Astrocyte (in vitro differentiated cells and primary cell): ENCODE data around the gene RBM19. TPM values are rescaled to one million over a fixed set of nuclear protein-coding genes. Genes with fewer than 3 reads are reported as not detected.

ENCODE experiments used
- DNase-seq: peaks from one replicate; pipeline ENCODE4 v3.0.0-alpha.2; 2010; ENCODE audit warnings: low read depth
- FAIRE-seq: peaks from 2 replicates; lab custom pipeline; 2011; peaks lifted over from hg19 to GRCh38; lab: Jason Lieb, UNC
- H2AFZ ChIP-seq: 2 replicates; pipeline ENCODE4 v1.6.0; 2012; ENCODE audit warnings: low read depth, low read length, inconsistent platforms
- H3K27ac ChIP-seq: 2 replicates; pipeline ENCODE4 v1.5.1; 2011; ENCODE audit warnings: low read depth, low read length, inconsistent platforms
- H3K27me3 ChIP-seq: 2 replicates; pipeline ENCODE4 v1.6.0; 2011; ENCODE audit warnings: low read length, inconsistent platforms; ENCODE audit not compliant: insufficient read depth
- H3K36me3 ChIP-seq: 2 replicates; pipeline ENCODE4 v1.5.1; 2011; ENCODE audit warnings: low read length, inconsistent platforms; ENCODE audit not compliant: insufficient read depth
- H3K4me1 ChIP-seq: 2 replicates; pipeline ENCODE4 v1.5.1; 2011; ENCODE audit warnings: low read length, inconsistent platforms; ENCODE audit not compliant: insufficient read depth
- H3K4me2 ChIP-seq: 2 replicates; pipeline ENCODE4 v1.6.0; 2012; ENCODE audit warnings: low read length, inconsistent platforms
- H3K4me3 ChIP-seq: 2 replicates; pipeline ENCODE4 v1.5.1; 2011; ENCODE audit warnings: low read depth, mild to moderate bottlenecking, low read length, inconsistent platforms; ENCODE audit not compliant: insufficient read depth
- H3K79me2 ChIP-seq: 2 replicates; pipeline ENCODE4 v1.6.0; 2012; ENCODE audit warnings: mild to moderate bottlenecking, low read length, inconsistent platforms; ENCODE audit not compliant: insufficient read depth
- H3K9ac ChIP-seq: 2 replicates; pipeline ENCODE4 v1.6.0; 2012; ENCODE audit warnings: mild to moderate bottlenecking, low read length, inconsistent platforms
- H3K9me3 ChIP-seq: 2 replicates; pipeline ENCODE4 v1.5.1; 2012; ENCODE audit warnings: low read depth, mild to moderate bottlenecking, low read length, inconsistent platforms; ENCODE audit not compliant: insufficient read depth
- H4K20me1 ChIP-seq: 2 replicates; pipeline ENCODE4 v1.6.0; 2012; ENCODE audit warnings: low read length, inconsistent platforms; ENCODE audit not compliant: insufficient read depth
- H3K27ac Mint-ChIP-seq: one replicate; pipeline ENCODE4 v1.8.0; 2021; ENCODE audit warnings: mild to moderate bottlenecking, mixed read lengths; ENCODE audit not compliant: unreplicated experiment
- H3K27me3 Mint-ChIP-seq: one replicate; pipeline ENCODE4 v1.8.0; 2021; ENCODE audit warnings: low read depth, mixed read lengths; ENCODE audit not compliant: unreplicated experiment
- H3K36me3 Mint-ChIP-seq: one replicate; pipeline ENCODE4 v1.8.0; 2021; ENCODE audit warnings: low read depth, mixed read lengths; ENCODE audit not compliant: unreplicated experiment
- H3K4me1 Mint-ChIP-seq: one replicate; pipeline ENCODE4 v1.8.0; 2021; ENCODE audit warnings: low read depth, mixed read lengths; ENCODE audit not compliant: unreplicated experiment
- H3K4me3 Mint-ChIP-seq: one replicate; pipeline ENCODE4 v1.8.0; 2021; ENCODE audit warnings: mild to moderate bottlenecking, moderate library complexity, mixed read lengths; ENCODE audit not compliant: unreplicated experiment
- H3K9me3 Mint-ChIP-seq: one replicate; pipeline ENCODE4 v1.8.0; 2021; ENCODE audit warnings: mild to moderate bottlenecking, mixed read lengths; ENCODE audit not compliant: unreplicated experiment
- EZH2 ChIP-seq: IDR thresholded peaks from 2 replicates; pipeline ENCODE4 v1.6.1; 2012; ENCODE audit warnings: mild to moderate bottlenecking, low read length, inconsistent platforms; ENCODE audit not compliant: insufficient read depth
- total RNA-seq: library from RNA; stranded (reverse); gene quantifications from 2 replicates; pipeline ENCODE4 v1.2.1, GENCODE V29; 2021
- TF ChIP-seq, protein P1 (sequence below): IDR thresholded peaks from 2 replicates; pipeline ENCODE4 v1.5.1; 2011; ENCODE audit warnings: low read depth, mild to moderate bottlenecking, inconsistent platforms, low read length, moderate library complexity; ENCODE audit not compliant: insufficient read depth

RBM19 gene
- total RNA-seq, 1 donor from 2014 or later = 32.3 TPM

- Mint-ChIP-seq H3K36me3 (no peaks in the 10 kb centered on the region), H3K27me3 (peaks cover 60% of the 10 kb centered on the region)
- no peak for FAIRE-seq
Measured at GRCh38 chr12:113984464-113984863, 18.3 kb upstream of the RBM19 start.

DNA sequence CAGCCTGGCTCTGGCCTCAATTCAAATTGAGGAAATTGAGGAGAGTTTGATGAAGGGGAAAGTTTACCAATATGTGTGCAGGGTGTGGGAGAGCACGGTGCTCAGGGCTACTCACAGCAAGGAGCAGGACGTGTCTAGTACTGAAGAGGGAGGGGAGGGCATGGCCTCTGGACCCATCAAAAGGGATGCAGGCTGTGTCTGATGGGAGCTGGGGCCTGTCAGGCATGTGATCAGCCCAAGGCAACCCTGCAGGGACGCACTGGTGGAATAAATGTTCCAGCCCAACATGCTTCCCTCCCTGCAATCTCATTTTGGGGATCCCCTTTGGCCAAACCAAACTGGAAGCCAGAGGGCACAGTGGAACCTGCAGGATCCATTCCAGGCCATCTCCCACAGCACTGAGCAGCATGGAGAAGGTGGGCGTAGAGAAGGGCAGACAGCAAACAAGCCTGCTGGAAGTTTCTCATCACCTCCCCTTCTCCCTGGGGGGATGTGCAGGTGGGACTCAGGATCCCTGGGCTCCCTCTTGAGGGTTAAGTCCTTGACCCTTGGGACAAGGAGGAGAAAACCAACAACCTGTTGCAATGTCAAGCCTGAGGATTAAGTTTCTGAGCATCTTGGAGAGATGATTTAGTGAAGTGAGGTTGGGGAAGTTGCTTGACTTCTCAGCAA is 17.8 kb upstream of the RBM19 start:
- H3K36me3 ChIP-seq = no peaks in the 10 kb centered on the region
- no peaks in the 10 kb centered on the region for H3K36me3 Mint-ChIP-seq
- H2AFZ ChIP-seq = no peak overlapping the region
- H3K4me1 ChIP-seq = no peaks in the 10 kb centered on the region
- H3K79me2 ChIP-seq = no peaks in the 10 kb centered on the region
- H3K4me3 Mint-ChIP-seq = no peak overlapping the region
- H3K27ac Mint-ChIP-seq = no peak overlapping the region
- no peaks in the 10 kb centered on the region for H3K9me3 Mint-ChIP-seq
- FAIRE-seq = no peak
- no peaks in the 10 kb centered on the region for H3K27me3 ChIP-seq
- H3K9me3 ChIP-seq = no peaks in the 10 kb centered on the region
- no peak overlapping the region for H3K4me3 ChIP-seq
- H3K9ac ChIP-seq = no peak overlapping the region
- H3K27me3 Mint-ChIP-seq = peaks cover 60% of the 10 kb centered on the region
- no peak for DNase-seq
- no peak overlapping the region for H3K4me2 ChIP-seq
- no peaks in the 10 kb centered on the region for H4K20me1 ChIP-seq
- H3K4me1 Mint-ChIP-seq = no peaks in the 10 kb centered on the region
- no peak overlapping the region for H3K27ac ChIP-seq
- no peak for TF ChIP-seq EZH2
- TF ChIP-seq, protein P1, sequence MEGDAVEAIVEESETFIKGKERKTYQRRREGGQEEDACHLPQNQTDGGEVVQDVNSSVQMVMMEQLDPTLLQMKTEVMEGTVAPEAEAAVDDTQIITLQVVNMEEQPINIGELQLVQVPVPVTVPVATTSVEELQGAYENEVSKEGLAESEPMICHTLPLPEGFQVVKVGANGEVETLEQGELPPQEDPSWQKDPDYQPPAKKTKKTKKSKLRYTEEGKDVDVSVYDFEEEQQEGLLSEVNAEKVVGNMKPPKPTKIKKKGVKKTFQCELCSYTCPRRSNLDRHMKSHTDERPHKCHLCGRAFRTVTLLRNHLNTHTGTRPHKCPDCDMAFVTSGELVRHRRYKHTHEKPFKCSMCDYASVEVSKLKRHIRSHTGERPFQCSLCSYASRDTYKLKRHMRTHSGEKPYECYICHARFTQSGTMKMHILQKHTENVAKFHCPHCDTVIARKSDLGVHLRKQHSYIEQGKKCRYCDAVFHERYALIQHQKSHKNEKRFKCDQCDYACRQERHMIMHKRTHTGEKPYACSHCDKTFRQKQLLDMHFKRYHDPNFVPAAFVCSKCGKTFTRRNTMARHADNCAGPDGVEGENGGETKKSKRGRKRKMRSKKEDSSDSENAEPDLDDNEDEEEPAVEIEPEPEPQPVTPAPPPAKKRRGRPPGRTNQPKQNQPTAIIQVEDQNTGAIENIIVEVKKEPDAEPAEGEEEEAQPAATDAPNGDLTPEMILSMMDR = no peak

More at GRCh38 chr12:113984464-113984863, 18.3 kb upstream of the RBM19 start:
- Histone ChIP-seq H3K36me3 (no peaks in the 10 kb centered on the region), H4K20me1 (no peaks in the 10 kb centered on the region), H2AFZ (no peak overlapping the region), H3K9ac (no peak overlapping the region), H3K4me2 (no peak overlapping the region), H3K9me3 (no peaks in the 10 kb centered on the region), H3K27me3 (peaks cover 2% of the 10 kb centered on the region), H3K4me1 (no peaks in the 10 kb centered on the region), H3K4me3 (no peak overlapping the region), H3K27ac (no peak overlapping the region), H3K79me2 (no peaks in the 10 kb centered on the region)
- no peak for DNase-seq
- no peaks in the 10 kb centered on the region for H3K4me1 Mint-ChIP-seq
- no peak overlapping the region for H3K4me3 Mint-ChIP-seq
- no peaks in the 10 kb centered on the region for H3K9me3 Mint-ChIP-seq
- no peak overlapping the region for H3K27ac Mint-ChIP-seq
- TF ChIP-seq, protein P1 = no peak
- no peak for TF ChIP-seq EZH2

- no peaks in the 10 kb centered on the region for H3K4me1 Mint-ChIP-seq
- peaks cover 63% of the 10 kb centered on the region for H3K27me3 Mint-ChIP-seq
- Histone ChIP-seq H4K20me1 (no peaks in the 10 kb centered on the region), H3K4me3 (no peak overlapping the region), H3K9ac (no peak overlapping the region), H3K4me1 (no peaks in the 10 kb centered on the region), H3K27me3 (no peaks in the 10 kb centered on the region), H2AFZ (no peak overlapping the region), H3K79me2 (no peaks in the 10 kb centered on the region), H3K4me2 (no peak overlapping the region), H3K27ac (no peak overlapping the region), H3K36me3 (no peaks in the 10 kb centered on the region), H3K9me3 (no peaks in the 10 kb centered on the region)
- H3K9me3 Mint-ChIP-seq = no peaks in the 10 kb centered on the region
- TF ChIP-seq, protein P1 = no peak
- no peak for TF ChIP-seq EZH2
- H3K27ac Mint-ChIP-seq = no peak overlapping the region
- no peak overlapping the region for H3K4me3 Mint-ChIP-seq
- DNase-seq (no peak), FAIRE-seq (no peak)
- H3K36me3 Mint-ChIP-seq = no peaks in the 10 kb centered on the region
Measured at GRCh38 chr12:113983265-113983664, 17.1 kb upstream of the RBM19 start.
